ENCODE measurements around the gene MUC21. TPM values are rescaled to one million over a fixed set of nuclear protein-coding genes. Genes with fewer than 3 reads are reported as not detected.
A peak's percentile ranks its signal among the peaks of the same experiment; 100 is the strongest.
"Not testable (repeated sequence)": the region's sequence is repeated elsewhere in the genome, so short reads cannot be mapped to it uniquely, and the experiment has no call there.

The MUC21 gene
- total RNA-seq, 1 donor from 2014 or later = not detected

- Mint-ChIP-seq H3K9me3 (ENCODE audit: unreplicated experiment) (peaks cover under 1% of the 10 kb centered on the region), H3K36me3 (ENCODE audit: unreplicated experiment) (peaks cover 17% of the 10 kb centered on the region), H3K27ac (ENCODE audit: unreplicated experiment) (no peak overlapping the region), H3K4me1 (ENCODE audit: low read depth, unreplicated experiment) (no peaks in the 10 kb centered on the region), H3K27me3 (ENCODE audit: unreplicated experiment) (peaks cover 3% of the 10 kb centered on the region), H3K4me3 (ENCODE audit: unreplicated experiment) (no peak overlapping the region)
- no peak for TF ChIP-seq CTCF (IDR thresholded peaks at IDR 0.05; ENCODE audit: partially characterized antibody, unreplicated experiment)
- DNase-seq = no peak
These were observed 27.6 kb downstream of the MUC21 start for GRCh38 chr6:31011153-31011552.

- H3K4me1 Mint-ChIP-seq (ENCODE audit: low read depth, unreplicated experiment) = no peaks in the 10 kb centered on the region
- peaks cover 6% of the 10 kb centered on the region for H3K9me3 Mint-ChIP-seq (ENCODE audit: unreplicated experiment)
- H3K27ac Mint-ChIP-seq (ENCODE audit: unreplicated experiment) = no peak overlapping the region
- peaks cover 3% of the 10 kb centered on the region for H3K27me3 Mint-ChIP-seq (ENCODE audit: unreplicated experiment)
- TF ChIP-seq CTCF (IDR thresholded peaks at IDR 0.05; ENCODE audit: partially characterized antibody, unreplicated experiment) = no peak
- H3K36me3 Mint-ChIP-seq (ENCODE audit: unreplicated experiment) = peaks cover 17% of the 10 kb centered on the region
- DNase-seq = no peak
- no peak overlapping the region for H3K4me3 Mint-ChIP-seq (ENCODE audit: unreplicated experiment)
These were observed 33.3 kb downstream of the MUC21 start for GRCh38 chr6:31016659-31017299.

- not testable (repeated sequence) for DNase-seq; H3K9me3 Mint-ChIP-seq (ENCODE audit: unreplicated experiment); H3K4me1 Mint-ChIP-seq (ENCODE audit: low read depth, unreplicated experiment); H3K27me3 Mint-ChIP-seq (ENCODE audit: unreplicated experiment); H3K27ac Mint-ChIP-seq (ENCODE audit: unreplicated experiment); H3K4me3 Mint-ChIP-seq (ENCODE audit: unreplicated experiment)
- H3K36me3 Mint-ChIP-seq (ENCODE audit: unreplicated experiment) = peaks cover 14% of the 10 kb centered on the region
These were observed 33.9 kb downstream of the MUC21 start for GRCh38 chr6:31017436-31017835.

- no peaks in the 10 kb centered on the region for H3K27me3 Mint-ChIP-seq (ENCODE audit: unreplicated experiment)
- peak overlapping the region; percentile 3 for H3K4me3 Mint-ChIP-seq (ENCODE audit: unreplicated experiment)
- no peak for TF ChIP-seq CTCF (IDR thresholded peaks at IDR 0.05; ENCODE audit: partially characterized antibody, unreplicated experiment)
- H3K27ac Mint-ChIP-seq (ENCODE audit: unreplicated experiment) = no peak overlapping the region
- DNase-seq = no peak
- H3K36me3 Mint-ChIP-seq (ENCODE audit: unreplicated experiment) = peaks cover 9% of the 10 kb centered on the region
- H3K4me1 Mint-ChIP-seq (ENCODE audit: low read depth, unreplicated experiment) = no peaks in the 10 kb centered on the region
- H3K9me3 Mint-ChIP-seq (ENCODE audit: unreplicated experiment) = peaks cover 6% of the 10 kb centered on the region
These were observed 36.5 kb downstream of the MUC21 start for GRCh38 chr6:31020057-31020456.

GRCh38 chr6:31020631-31021255, 37.2 kb downstream of the MUC21 start:
- DNase-seq; H3K4me1 Mint-ChIP-seq (ENCODE audit: low read depth, unreplicated experiment); H3K36me3 Mint-ChIP-seq (ENCODE audit: unreplicated experiment); H3K27ac Mint-ChIP-seq (ENCODE audit: unreplicated experiment); H3K27me3 Mint-ChIP-seq (ENCODE audit: unreplicated experiment); H3K4me3 Mint-ChIP-seq (ENCODE audit: unreplicated experiment); H3K9me3 Mint-ChIP-seq (ENCODE audit: unreplicated experiment): not testable (repeated sequence)

GRCh38 chr6:31021705-31022531, 38.4 kb downstream of the MUC21 start:
- not testable (repeated sequence) for H3K9me3 Mint-ChIP-seq (ENCODE audit: unreplicated experiment); H3K36me3 Mint-ChIP-seq (ENCODE audit: unreplicated experiment); H3K4me3 Mint-ChIP-seq (ENCODE audit: unreplicated experiment); DNase-seq; H3K27ac Mint-ChIP-seq (ENCODE audit: unreplicated experiment); H3K27me3 Mint-ChIP-seq (ENCODE audit: unreplicated experiment); H3K4me1 Mint-ChIP-seq (ENCODE audit: low read depth, unreplicated experiment)
